Neutrophil (primary cell): ENCODE measurements around the gene ACOX1.

ENCODE experiments used
- H3K27ac ChIP-seq: fragments of 200-600 bp; sonication (generic); 2 replicates; pipeline ENCODE4 v1.5.1; 2016; ENCODE audit warnings: mild to moderate bottlenecking, moderate library complexity
- H3K27me3 ChIP-seq: fragments of 200-600 bp; sonication (generic); 2 replicates; pipeline ENCODE4 v1.6.0; 2016; ENCODE audit warnings: mild to moderate bottlenecking
- H3K36me3 ChIP-seq: fragments of 200-600 bp; sonication (generic); 2 replicates; pipeline ENCODE4 v1.5.1; 2017
- H3K4me1 ChIP-seq, 2 experiments: fragments of 200-600 bp in 1 of 2; sonication (generic) in 1 of 2; 1 replicate in 1 of 2; 2 replicates in 1 of 2; pipeline versions ENCODE4 v1.5.1 to v1.6.1; 2013 to 2016; ENCODE audit warnings: low read depth in 1 of 2, low read length in 1 of 2, mild to moderate bottlenecking in 1 of 2, moderate library complexity in 1 of 2; ENCODE audit not compliant: control insufficient read depth in 1 of 2, insufficient read depth in 1 of 2
- H3K4me3 ChIP-seq, 2 experiments: fragments of 200-600 bp in 1 of 2; sonication (generic) in 1 of 2; 1 replicate in 1 of 2; 2 replicates in 1 of 2; pipeline ENCODE4 v1.5.1; 2013 to 2016; ENCODE audit warnings: low read depth in 1 of 2, low read length in 1 of 2, mild to moderate bottlenecking in 1 of 2, moderate library complexity in 1 of 2
- H3K9me3 ChIP-seq: fragments of 200-600 bp; sonication (generic); 2 replicates; pipeline ENCODE4 v1.5.1; 2016
- CTCF ChIP-seq: fragments of 200-600 bp; sonication (generic); IDR thresholded peaks from 2 replicates; pipeline ENCODE4 v1.5.1; 2016; ENCODE audit warnings: antibody characterized with exemption

ACOX1 gene

GRCh38 chr17:75978938-75979704, at the start of gene ACOX1, which contains the start of gene TEN1:
TSS of gene ACOX1 (minus strand) at chr17:75979166. CDS start at chr17:75979073, 93 bp downstream.
TSS of gene TEN1 (plus strand) at chr17:75979240. CDS start at chr17:75986193, 6,953 bp downstream.
- peak; percentile 75 for TF ChIP-seq CTCF
- H3K27ac ChIP-seq, result peak within 1 kb of the TSS; percentile 98
- H3K4me1 ChIP-seq, result peaks cover 45 to 60% of the 10 kb centered on the region in 2 experiments
- peaks cover 31% of the 10 kb centered on the region for H3K36me3 ChIP-seq
- peak within 1 kb of the TSS; percentile 97 to 100 for H3K4me3 ChIP-seq
- H3K9me3 ChIP-seq, result no peaks in the 10 kb centered on the region
- no peaks in the 10 kb centered on the region for H3K27me3 ChIP-seq

GRCh38 chr17:76027159-76027839, 48.3 kb upstream of the ACOX1 start, which contains the start of gene EVPL:
TSS of gene EVPL (minus strand) at chr17:76027306. CDS start at chr17:76027198, 108 bp downstream.
- H3K27ac ChIP-seq, result no peak within 1 kb of the TSS
- H3K9me3 ChIP-seq, result no peaks in the 10 kb centered on the region
- no peak for TF ChIP-seq CTCF
- H3K4me3 ChIP-seq, result no peak within 1 kb of the TSS
- peaks cover 44% of the 10 kb centered on the region for H3K27me3 ChIP-seq
- H3K4me1 ChIP-seq, result no peaks in the 10 kb centered on the region
- no peaks in the 10 kb centered on the region for H3K36me3 ChIP-seq

GRCh38 chr17:76026714-76027158, 47.8 kb upstream of the ACOX1 start:
- Histone ChIP-seq H3K4me3 (no peak overlapping the region), H3K27ac (no peak overlapping the region), H3K36me3 (no peaks in the 10 kb centered on the region), H3K27me3 (peaks cover 41% of the 10 kb centered on the region), H3K4me1 (no peaks in the 10 kb centered on the region), H3K9me3 (no peaks in the 10 kb centered on the region)
- no peak for TF ChIP-seq CTCF

GRCh38 chr17:76025294-76025693, 46.3 kb upstream of the ACOX1 start:
- Histone ChIP-seq H3K4me3 (no peak overlapping the region), H3K27ac (no peak overlapping the region), H3K9me3 (no peaks in the 10 kb centered on the region), H3K4me1 (no peaks in the 10 kb centered on the region), H3K27me3 (peaks cover 38% of the 10 kb centered on the region), H3K36me3 (no peaks in the 10 kb centered on the region)
- TF ChIP-seq CTCF, result no peak

- Histone ChIP-seq H3K27ac (no peak overlapping the region), H3K4me1 (no peaks in the 10 kb centered on the region), H3K4me3 (no peak overlapping the region), H3K9me3 (no peaks in the 10 kb centered on the region), H3K27me3 (peaks cover 29% of the 10 kb centered on the region), H3K36me3 (no peaks in the 10 kb centered on the region)
- TF ChIP-seq CTCF, result no peak
Measured at GRCh38 chr17:76024353-76024752, 45.4 kb upstream of the ACOX1 start.
